Measurements from ENCODE around the gene SPATA3. TPM values are rescaled to one million over a fixed set of nuclear protein-coding genes. Genes with fewer than 3 reads are reported as not detected.
"Not testable (repeated sequence)": the region's sequence is repeated elsewhere in the genome, so short reads cannot be mapped to it uniquely, and the experiment has no call there.

Gene SPATA3
- total RNA-seq, 6 experiments from 2014 or later: not detected

DNA sequence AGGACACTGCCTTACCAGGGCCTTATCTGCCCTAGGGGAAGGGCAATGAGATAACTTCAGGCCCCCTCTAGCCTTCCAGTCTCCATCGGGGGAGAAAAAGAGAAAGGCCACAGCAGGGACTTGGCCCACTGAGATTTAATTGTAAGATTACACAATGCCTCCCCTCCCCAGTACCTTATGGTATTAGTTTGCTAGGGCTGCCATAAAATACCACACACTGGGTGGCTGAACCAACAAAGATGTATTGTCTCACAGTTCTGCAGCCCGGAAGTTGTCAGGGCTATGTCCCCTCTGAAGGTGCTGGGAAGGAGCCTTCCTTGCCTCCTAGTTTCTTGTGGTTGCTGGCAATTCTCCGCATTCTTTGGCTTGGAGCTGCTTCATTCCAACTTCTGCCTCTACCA lies 34.8 kb upstream of the SPATA3 start:
- Mint-ChIP-seq H3K9me3 (peaks cover 7% of the 10 kb centered on the region), H3K27ac (no peak overlapping the region), H3K4me3 (no peak overlapping the region), H3K4me1 (ENCODE audit: low read depth) (peaks cover 13% of the 10 kb centered on the region), H3K27me3 (ENCODE audit: insufficient read depth) (peaks cover 55% of the 10 kb centered on the region), H3K36me3 (ENCODE audit: low read depth) (0 out of 2 replicates have a peak, but pooled peaks cover 9% of the 10 kb centered on the region)
- no peak for DNase-seq
- TF ChIP-seq, protein P1, sequence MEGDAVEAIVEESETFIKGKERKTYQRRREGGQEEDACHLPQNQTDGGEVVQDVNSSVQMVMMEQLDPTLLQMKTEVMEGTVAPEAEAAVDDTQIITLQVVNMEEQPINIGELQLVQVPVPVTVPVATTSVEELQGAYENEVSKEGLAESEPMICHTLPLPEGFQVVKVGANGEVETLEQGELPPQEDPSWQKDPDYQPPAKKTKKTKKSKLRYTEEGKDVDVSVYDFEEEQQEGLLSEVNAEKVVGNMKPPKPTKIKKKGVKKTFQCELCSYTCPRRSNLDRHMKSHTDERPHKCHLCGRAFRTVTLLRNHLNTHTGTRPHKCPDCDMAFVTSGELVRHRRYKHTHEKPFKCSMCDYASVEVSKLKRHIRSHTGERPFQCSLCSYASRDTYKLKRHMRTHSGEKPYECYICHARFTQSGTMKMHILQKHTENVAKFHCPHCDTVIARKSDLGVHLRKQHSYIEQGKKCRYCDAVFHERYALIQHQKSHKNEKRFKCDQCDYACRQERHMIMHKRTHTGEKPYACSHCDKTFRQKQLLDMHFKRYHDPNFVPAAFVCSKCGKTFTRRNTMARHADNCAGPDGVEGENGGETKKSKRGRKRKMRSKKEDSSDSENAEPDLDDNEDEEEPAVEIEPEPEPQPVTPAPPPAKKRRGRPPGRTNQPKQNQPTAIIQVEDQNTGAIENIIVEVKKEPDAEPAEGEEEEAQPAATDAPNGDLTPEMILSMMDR (IDR thresholded peaks at IDR 0.05): no peak

DNA sequence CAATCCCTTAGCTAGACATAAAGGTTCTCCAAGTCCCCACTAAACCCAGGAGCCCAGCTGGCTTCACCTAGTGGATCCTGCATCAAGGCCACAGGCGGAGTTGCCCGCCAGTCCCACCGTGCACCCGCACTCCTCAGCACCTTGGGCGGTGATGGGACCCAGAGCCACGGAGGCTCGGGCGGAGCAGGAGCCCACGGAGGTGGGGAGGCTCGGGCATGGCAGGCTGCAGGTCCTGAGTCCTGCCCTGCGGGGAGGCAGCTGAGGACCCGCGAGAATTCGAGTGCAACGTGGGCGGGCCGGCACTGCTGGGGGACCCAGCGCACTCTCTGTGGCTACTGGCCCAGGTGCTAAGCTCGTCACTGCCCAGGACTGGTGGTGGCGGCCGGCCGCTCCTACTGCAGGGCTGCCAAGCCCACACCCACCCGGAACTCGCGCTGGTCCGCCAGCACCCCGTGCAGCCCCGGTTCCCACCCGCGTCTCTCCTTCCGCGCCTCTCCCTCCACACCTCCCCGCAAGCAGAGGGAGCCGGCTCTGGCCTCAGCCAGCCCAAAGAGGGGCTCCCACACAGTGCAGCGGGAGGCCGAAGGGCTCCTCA lies 31.7 kb upstream of the SPATA3 start:
- TF ChIP-seq, protein P1 (IDR thresholded peaks at IDR 0.05): no peak
- Mint-ChIP-seq H3K27me3 (ENCODE audit: insufficient read depth) (peaks cover 42% of the 10 kb centered on the region), H3K9me3 (peaks cover 7% of the 10 kb centered on the region), H3K4me1 (ENCODE audit: low read depth) (peaks cover 7% of the 10 kb centered on the region; the same call in 1 of the 2 replicates), H3K27ac (no peak overlapping the region), H3K4me3 (no peak overlapping the region), H3K36me3 (ENCODE audit: low read depth) (0 out of 2 replicates have a peak, but pooled peaks cover 9% of the 10 kb centered on the region)
- no peak for DNase-seq

DNA sequence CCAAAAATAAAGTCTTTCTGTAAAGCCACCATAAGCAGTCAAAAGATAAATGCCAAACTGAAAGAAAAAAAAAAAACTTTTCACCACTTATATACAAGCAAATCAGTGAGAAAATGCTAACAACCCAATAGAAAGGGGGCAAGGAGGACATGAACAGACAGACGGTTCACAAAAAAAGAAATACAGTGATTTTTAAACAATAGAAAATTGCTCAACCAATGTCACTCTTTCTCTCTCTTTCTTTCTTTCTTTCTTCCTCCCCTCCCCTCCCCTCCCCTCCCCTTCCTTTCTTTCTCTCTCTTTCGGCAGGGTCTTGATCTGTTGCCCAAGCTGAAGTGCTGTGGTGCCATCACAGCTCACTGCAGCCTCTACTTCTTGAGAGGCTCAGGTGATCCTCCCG lies 28.8 kb upstream of the SPATA3 start:
- 0 out of 2 replicates have a peak, but pooled peaks cover 9% of the 10 kb centered on the region for H3K36me3 Mint-ChIP-seq (ENCODE audit: low read depth)
- H3K4me1 Mint-ChIP-seq (ENCODE audit: low read depth): peaks cover 13% of the 10 kb centered on the region; the same call in 1 of the 2 replicates
- peaks cover 7% of the 10 kb centered on the region for H3K9me3 Mint-ChIP-seq
- TF ChIP-seq, protein P1 (IDR thresholded peaks at IDR 0.05): no peak
- no peak for DNase-seq
- no peak overlapping the region for H3K27ac Mint-ChIP-seq
- peaks cover 28% of the 10 kb centered on the region for H3K27me3 Mint-ChIP-seq (ENCODE audit: insufficient read depth)
- H3K4me3 Mint-ChIP-seq: no peak overlapping the region

DNA sequence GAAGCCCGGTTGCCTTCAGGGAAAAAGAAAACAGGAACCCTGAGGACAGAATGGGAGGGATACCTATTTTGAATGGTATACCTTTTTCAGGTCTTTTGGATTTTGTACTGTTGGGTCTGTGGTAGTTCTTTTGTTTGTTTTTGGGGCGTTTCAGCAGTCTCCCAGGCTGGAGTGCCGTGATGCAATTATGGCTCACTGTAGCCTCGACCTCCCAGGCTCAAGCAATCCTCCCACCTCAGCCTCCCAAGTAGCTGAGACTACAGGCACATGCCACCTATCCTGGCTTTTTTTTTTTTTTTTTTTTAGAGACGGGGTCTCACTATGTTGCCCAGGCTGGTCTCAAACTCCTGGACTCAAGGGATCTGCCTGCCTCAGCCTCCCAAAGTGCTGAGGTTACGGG lies 27.6 kb upstream of the SPATA3 start:
- H3K36me3 Mint-ChIP-seq (ENCODE audit: low read depth); H3K27ac Mint-ChIP-seq; H3K4me3 Mint-ChIP-seq: not testable (repeated sequence)

DNA sequence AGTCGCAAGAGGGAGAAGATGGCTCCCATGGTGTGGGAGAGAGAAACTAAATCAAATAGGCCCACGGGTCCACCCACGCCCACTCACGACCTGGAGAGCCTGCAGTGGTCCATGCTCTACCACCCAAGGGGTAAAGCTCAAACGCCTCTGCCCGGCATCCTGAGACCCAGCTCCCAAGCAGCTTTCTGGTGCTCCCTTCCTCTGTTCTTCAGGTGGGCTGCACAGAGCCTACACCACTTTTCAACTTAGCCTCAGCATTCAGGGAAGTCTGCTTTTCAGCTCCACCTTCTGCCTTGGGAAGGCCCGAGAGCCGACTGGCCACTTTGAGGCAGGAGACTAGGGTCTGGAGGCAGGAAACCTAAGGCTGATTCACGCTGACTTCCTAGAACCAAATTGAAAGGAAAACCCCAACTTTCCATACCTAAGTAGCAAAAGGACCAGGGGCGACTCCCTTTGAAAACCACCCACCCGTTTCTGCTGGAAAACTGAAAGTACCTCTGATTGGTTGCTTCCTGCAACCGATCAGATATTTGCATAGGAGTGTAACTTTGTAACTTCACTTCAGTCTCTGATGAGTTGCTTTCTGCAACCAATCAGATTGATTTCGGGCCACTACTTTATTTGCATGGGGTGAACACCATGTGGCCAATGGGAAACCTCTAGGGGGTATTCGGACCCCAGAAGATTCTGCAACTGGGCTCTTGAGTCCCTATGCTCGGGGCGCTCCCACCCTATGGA lies 26.8 kb upstream of the SPATA3 start:
- Mint-ChIP-seq H3K27me3 (ENCODE audit: insufficient read depth) (peaks cover 17% of the 10 kb centered on the region), H3K9me3 (no peaks in the 10 kb centered on the region), H3K4me1 (ENCODE audit: low read depth) (peaks cover 17% of the 10 kb centered on the region), H3K27ac (no peak overlapping the region), H3K36me3 (ENCODE audit: low read depth) (no peaks in the 10 kb centered on the region), H3K4me3 (peak overlapping the region; percentile 73)
- no peak for DNase-seq
- TF ChIP-seq, protein P1 (IDR thresholded peaks at IDR 0.05): no peak

More for the DNA sequence above, 27.6 kb upstream of the SPATA3 start:
- Mint-ChIP-seq H3K27me3 (ENCODE audit: insufficient read depth) (peaks cover 21% of the 10 kb centered on the region), H3K4me1 (ENCODE audit: low read depth) (peaks cover 13% of the 10 kb centered on the region; the same call in 1 of the 2 replicates)
- not testable (repeated sequence) for DNase-seq, H3K9me3 Mint-ChIP-seq

DNA sequence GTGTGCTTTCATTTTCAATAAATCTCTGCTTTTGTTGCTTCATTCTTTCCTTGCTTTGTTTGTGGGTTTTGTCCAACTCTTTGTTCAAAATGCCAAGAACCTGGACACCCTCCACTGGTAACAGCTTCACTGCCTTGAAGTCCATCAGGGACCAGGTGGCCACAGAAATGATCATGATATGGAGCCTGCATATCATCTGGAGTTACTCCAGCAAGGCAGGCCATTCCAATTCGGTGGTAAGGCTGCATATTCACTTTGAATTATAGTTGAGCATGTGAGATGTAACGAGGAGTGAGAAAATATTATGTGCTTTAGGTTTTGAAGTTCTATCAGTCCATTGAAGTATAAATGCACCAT lies 26.3 kb upstream of the SPATA3 start:
- Mint-ChIP-seq H3K4me1 (ENCODE audit: low read depth) (peaks cover 23% of the 10 kb centered on the region), H3K27ac (no peak overlapping the region), H3K4me3 (peak overlapping the region; percentile 73), H3K36me3 (ENCODE audit: low read depth) (no peaks in the 10 kb centered on the region), H3K9me3 (no peaks in the 10 kb centered on the region), H3K27me3 (ENCODE audit: insufficient read depth) (peaks cover 18% of the 10 kb centered on the region)
- DNase-seq: no peak
- TF ChIP-seq, protein P1 (IDR thresholded peaks at IDR 0.05): no peak
